A673 (cell line): Measurements from ENCODE around the gene EXOC4. TPM values are rescaled to one million over a fixed set of nuclear protein-coding genes. Genes with fewer than 3 reads are reported as not detected.

Experiments used
- BruUV-seq: library from RNA; stranded (reverse); fragments of 400-500 nt; replicated peaks from 2 replicates; lab custom pipeline; 2021; lab: Mats Ljungman, UMichigan
- CTCF ChIA-PET: fragments of 300-600 bp; sonication (Branson Sonifier 250); formaldehyde crosslinking; loops from one replicate; lab custom pipeline; 2022; ENCODE audit warnings: antibody characterized with exemption; lab: Charles Lee
- POLR2A ChIA-PET: fragments of 300-600 bp; sonication (Branson Sonifier 250); formaldehyde crosslinking; loops from one replicate; lab custom pipeline; 2022; ENCODE audit warnings: antibody characterized with exemption; ENCODE audit not compliant: low non-redundant PET; lab: Charles Lee
- DNase-seq: peaks from one replicate; pipeline ENCODE4 v3.0.0-alpha.2; 2015; ENCODE audit warnings: low spot score
- H3K27ac ChIP-seq: fragments of 200-600 bp; sonication (generic); 2 replicates; pipeline ENCODE4 v1.5.1; 2016; ENCODE audit warnings: mixed run types, low read depth, mild to moderate bottlenecking, mixed read lengths, antibody characterized with exemption, low read length; ENCODE audit not compliant: poor library complexity, severe bottlenecking
- H3K27me3 ChIP-seq: fragments of 200-600 bp; sonication (generic); replicated peaks from 2 replicates; pipeline ENCODE4 v1.6.1; 2017; ENCODE audit warnings: mixed run types, low read depth, mild to moderate bottlenecking, mixed read lengths, antibody characterized with exemption, low read length; ENCODE audit not compliant: insufficient read depth, poor library complexity
- H3K36me3 ChIP-seq: fragments of 200-600 bp; sonication (generic); 2 replicates; pipeline ENCODE4 v1.6.1; 2016; ENCODE audit warnings: mixed run types, mild to moderate bottlenecking, mixed read lengths, antibody characterized with exemption, low read length; ENCODE audit not compliant: insufficient read depth, poor library complexity, severe bottlenecking
- H3K4me1 ChIP-seq: fragments of 200-600 bp; sonication (generic); 2 replicates; pipeline ENCODE4 v1.6.1; 2017; ENCODE audit warnings: mixed run types, mild to moderate bottlenecking, mixed read lengths, antibody characterized with exemption, low read length; ENCODE audit not compliant: insufficient read depth, poor library complexity, severe bottlenecking
- H3K4me3 ChIP-seq: fragments of 200-600 bp; sonication (generic); 2 replicates; pipeline ENCODE4 v1.5.1; 2016; ENCODE audit warnings: low read depth, mixed run types, mild to moderate bottlenecking, mixed read lengths, low read length; ENCODE audit not compliant: poor library complexity, severe bottlenecking
- H3K9me3 ChIP-seq: fragments of 200-600 bp; sonication (generic); 2 replicates; pipeline ENCODE4 v1.6.1; 2016; ENCODE audit warnings: mixed run types, low read depth, mild to moderate bottlenecking, mixed read lengths, antibody characterized with exemption, low read length; ENCODE audit not compliant: poor library complexity, severe bottlenecking
- EZH2 ChIP-seq: fragments of 200-600 bp; sonication (generic); IDR thresholded peaks from 2 replicates; pipeline ENCODE4 v1.6.1; 2017; ENCODE audit warnings: borderline replicate concordance, low read depth, mild to moderate bottlenecking, mixed read lengths, antibody characterized with exemption, low read length; ENCODE audit not compliant: poor library complexity, severe bottlenecking
- intact Hi-C: fragments of 100-400 bp; cut with micrococcal nuclease; formaldehyde crosslinking; loops from one replicate; pipeline ENCODE4 v1.10.0; 2022; ENCODE audit not compliant: unreplicated experiment
- total RNA-seq: library from RNA; stranded (reverse); gene quantifications from 2 replicates; pipeline ENCODE4 v1.2.3, GENCODE V29; 2021
- TF ChIP-seq, protein P1 (sequence below): fragments of 300-800, 200-600 bp; sonication (generic); conservative IDR thresholded peaks from 2 replicates; pipeline ENCODE4 v1.5.1; 2017; ENCODE audit warnings: low read depth, mild to moderate bottlenecking, antibody characterized with exemption, low read length, moderate library complexity, mixed read lengths

EXOC4 gene
- total RNA-seq, 1 experiment from 2014 or later: 66.1 TPM

DNA sequence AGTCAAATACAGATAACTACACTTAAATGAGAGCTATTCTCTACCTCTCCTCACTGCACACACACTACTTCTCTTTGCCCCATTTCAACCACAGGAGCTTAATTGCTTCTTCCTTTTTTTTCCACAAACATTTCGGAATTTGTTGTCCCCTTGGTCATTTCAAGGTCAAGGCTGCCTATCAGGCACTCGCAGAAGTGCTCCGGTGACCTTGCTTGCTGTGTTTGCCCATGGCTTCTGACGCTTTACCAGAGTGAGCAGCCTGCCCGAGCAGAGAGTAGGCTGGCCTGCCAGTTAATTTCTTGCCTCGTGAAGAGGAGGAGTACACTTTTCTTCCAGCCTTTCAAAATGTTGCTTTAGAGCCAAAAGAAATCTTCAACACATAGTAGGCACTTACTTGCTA lies 577.2 kb downstream of the EXOC4 start:
- ChIA-PET POLR2A (no interaction called here), CTCF (no interaction called here)

DNA sequence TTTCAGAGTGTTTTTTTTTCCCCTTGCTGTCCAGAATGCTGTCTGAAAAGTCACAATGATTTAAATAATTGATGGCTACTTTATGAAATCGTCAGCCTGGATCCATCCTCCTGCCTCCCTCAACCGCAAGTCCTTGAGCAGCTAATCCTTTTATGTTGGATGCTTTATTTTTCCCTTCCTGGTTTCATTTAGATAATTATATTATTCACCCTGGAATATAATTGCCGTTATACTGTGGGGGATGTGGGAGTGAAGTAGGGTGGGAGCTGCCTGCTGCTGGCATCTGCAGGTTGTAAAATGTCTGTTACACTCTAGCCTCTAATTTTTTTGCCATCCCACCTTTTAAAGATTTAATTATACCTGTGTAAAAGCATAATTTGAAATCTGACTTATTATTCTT lies 583.8 kb downstream of the EXOC4 start:
- TF ChIP-seq, protein P1, sequence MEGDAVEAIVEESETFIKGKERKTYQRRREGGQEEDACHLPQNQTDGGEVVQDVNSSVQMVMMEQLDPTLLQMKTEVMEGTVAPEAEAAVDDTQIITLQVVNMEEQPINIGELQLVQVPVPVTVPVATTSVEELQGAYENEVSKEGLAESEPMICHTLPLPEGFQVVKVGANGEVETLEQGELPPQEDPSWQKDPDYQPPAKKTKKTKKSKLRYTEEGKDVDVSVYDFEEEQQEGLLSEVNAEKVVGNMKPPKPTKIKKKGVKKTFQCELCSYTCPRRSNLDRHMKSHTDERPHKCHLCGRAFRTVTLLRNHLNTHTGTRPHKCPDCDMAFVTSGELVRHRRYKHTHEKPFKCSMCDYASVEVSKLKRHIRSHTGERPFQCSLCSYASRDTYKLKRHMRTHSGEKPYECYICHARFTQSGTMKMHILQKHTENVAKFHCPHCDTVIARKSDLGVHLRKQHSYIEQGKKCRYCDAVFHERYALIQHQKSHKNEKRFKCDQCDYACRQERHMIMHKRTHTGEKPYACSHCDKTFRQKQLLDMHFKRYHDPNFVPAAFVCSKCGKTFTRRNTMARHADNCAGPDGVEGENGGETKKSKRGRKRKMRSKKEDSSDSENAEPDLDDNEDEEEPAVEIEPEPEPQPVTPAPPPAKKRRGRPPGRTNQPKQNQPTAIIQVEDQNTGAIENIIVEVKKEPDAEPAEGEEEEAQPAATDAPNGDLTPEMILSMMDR: no peak
- TF ChIP-seq EZH2: no peak
- POLR2A ChIA-PET: no interaction called here
- CTCF ChIA-PET: no interaction called here
- peak; percentile 33 for DNase-seq
- Histone ChIP-seq H3K27me3 (no peaks in the 10 kb centered on the region), H3K4me3 (no peak overlapping the region), H3K36me3 (no peaks in the 10 kb centered on the region), H3K9me3 (no peaks in the 10 kb centered on the region), H3K4me1 (peaks cover 19% of the 10 kb centered on the region), H3K27ac (no peak overlapping the region)
- BruUV-seq: no TSS peak
- intact Hi-C loops: no loop called here

More for the DNA sequence above, 577.2 kb downstream of the EXOC4 start:
- Histone ChIP-seq H3K4me1 (no peaks in the 10 kb centered on the region), H3K9me3 (no peaks in the 10 kb centered on the region), H3K27ac (no peak overlapping the region), H3K4me3 (no peak overlapping the region), H3K36me3 (no peaks in the 10 kb centered on the region), H3K27me3 (no peaks in the 10 kb centered on the region)
- DNase-seq: no peak
- TF ChIP-seq EZH2: no peak
- TF ChIP-seq, protein P1: no peak
- intact Hi-C loops: no loop called here
- no TSS peak for BruUV-seq

DNA sequence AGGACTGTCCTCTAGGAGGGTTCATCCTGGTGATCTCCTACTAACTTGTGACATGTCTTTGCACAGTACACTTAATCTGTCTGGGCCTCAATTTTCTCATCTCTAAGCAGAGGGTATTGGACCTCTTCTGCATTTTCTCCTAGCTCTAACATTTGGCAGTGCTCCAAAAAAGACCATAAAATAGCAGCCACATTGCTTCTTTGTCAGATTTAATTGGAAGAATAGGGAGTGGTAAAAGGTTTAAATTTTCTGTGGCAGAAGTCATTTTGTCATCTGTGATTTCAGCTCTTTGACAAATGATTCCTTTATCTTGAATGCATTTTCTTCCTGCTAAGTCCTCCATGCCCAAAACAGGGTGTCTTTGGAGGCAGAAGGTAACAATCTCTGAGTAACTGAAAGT lies 584.3 kb downstream of the EXOC4 start:
- Histone ChIP-seq H3K4me1 (peaks cover 19% of the 10 kb centered on the region), H3K4me3 (no peak overlapping the region), H3K27ac (no peak overlapping the region), H3K36me3 (no peaks in the 10 kb centered on the region), H3K27me3 (no peaks in the 10 kb centered on the region), H3K9me3 (no peaks in the 10 kb centered on the region)
- ChIA-PET CTCF (no interaction called here), POLR2A (no interaction called here)
- no TSS peak for BruUV-seq
- TF ChIP-seq, protein P1: no peak
- TF ChIP-seq EZH2: no peak
- DNase-seq: peak; percentile 63
- intact Hi-C loops: no loop called here
